HG02678 (cell line): ENCODE data around the gene DMWD.

Experiments
- ATAC-seq: cut with Tn5 transposase; IDR thresholded peaks from one replicate; pipeline ENCODE4 v1.9.1; 2021; ENCODE audit warnings: mild to moderate bottlenecking, moderate library complexity; ENCODE audit not compliant: unreplicated experiment

The DMWD gene

DNA sequence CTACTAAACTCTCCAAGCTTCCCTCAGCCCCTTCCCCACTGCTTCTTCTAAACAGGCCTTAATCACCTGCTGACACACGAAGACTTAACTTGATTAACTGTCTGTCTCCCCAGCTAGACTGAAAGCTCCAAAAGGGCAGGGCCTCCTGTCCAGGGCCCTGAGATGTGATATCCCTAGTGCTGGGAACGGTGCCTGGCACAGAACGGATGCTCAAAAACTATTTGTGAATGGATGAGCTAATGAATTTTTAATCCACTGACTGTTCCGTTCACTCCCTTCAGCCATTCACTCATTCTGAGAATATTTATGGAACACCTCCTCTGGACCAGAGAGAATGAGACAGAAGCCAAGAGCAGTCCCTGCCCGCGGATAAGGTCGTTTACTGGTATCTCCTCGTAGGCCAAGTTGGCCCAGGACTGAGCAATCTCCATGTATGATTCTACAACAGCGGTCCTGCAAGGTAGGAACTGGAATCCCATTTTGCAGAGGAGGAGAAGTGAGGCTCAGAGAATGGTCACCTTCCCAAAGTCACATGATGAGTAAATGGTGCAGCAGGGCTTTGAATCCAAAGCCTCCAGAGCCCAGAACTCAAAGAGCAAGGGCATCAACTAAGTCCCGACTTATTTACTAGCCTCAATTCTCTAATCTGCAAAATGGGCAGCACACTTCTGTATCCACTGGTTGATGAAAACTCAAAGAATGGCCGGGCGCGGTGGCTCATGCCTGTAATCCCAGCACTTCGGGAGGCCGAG is 3.4 kb downstream of the DMWD start:
- no peak for ATAC-seq

DNA sequence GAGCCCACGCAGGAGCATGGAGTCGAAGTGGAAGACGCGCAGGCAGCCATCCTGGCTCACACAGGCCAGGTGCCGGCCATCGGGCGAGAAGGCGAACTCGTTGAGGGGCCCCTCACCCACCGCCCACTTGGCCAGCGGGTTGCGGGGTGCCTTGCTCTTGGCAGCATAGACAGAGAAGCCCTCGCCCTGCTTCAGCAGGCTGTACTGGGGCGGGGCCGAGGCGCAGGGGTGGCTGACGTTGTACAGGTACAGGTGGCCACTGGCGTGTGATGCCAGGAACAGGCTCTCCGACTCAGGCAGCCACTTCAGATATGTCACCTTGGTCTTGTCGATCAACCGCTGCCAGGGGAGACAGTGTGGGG is 6.1 kb downstream of the DMWD start:
- no peak for ATAC-seq

DNA sequence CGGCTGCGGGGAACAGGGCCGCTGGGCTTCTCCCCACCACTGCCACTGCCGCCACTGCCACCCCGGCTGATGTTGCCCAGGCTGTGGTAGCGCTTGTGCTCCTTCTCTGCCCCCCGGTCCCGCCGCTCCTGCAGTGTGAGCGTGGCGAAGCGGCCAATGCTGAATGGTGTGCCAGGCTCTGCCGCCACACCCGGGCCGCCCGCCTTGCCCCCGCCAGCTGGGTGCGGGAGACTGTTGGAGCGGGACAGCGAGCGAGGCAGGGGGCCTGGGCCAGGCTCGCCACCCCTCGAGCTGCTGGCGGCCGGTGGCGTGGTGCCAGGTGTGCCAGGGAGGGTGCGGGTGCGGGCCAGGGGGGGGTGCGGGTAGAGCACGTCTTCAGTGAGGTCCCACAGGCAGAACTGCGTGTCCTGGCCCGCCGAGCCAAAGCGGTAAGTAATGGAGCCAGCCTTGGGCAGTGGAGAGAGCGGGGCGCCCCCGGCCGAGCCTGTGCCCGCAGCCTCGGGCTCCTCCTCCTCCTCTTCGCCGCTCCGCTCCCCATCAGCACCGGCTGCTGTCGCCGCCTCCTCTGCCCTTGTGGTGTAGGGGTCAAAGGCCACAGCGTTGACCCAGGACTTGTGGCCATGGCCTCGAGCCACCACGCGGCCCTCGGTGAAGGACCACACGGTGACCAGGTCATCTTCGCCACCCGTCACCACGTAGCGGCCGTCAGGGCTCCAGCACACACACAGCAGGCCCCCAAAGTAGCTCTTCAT is 6.7 kb downstream of the DMWD start:
- ATAC-seq = no peak

DNA sequence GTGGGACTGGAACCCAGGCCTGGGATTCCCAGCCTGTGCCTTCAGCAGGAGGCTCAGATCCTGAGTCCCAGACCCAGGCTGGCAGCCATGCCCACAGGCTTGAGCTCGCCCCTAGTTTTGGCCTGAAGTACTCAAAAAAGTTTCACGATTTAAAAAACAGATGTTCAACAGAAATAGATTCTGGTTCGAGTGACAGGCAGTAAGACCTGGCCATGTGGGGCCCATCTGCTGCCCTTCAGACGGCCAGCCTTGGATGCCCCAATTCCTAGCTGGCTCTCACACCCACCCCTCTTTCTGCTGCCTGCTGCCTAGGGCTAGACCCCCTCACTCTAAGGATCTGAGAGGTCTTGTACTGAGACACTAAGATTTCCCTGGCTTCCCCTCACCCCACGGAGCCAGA is 7.5 kb downstream of the DMWD start:
- ATAC-seq = no peak

DNA sequence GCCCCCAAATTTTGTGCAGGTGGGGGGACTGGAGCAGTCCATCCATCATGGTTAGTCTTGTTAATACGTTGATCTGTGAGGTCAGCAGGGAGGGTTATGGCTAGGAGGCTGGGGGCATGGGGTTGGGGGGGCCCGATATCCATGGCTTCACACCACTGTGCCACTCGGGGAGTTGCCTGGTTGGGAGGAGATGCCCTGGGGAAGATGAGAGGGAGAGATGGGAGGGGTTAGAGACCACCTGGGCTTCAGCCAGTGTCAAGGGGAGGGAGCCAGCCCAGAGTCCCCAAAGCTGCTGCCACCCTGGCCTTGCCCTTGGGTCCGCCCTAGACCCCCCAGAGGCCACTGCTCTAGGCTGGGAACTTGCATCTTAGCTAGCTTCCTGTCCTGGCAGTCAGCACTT is 8.5 kb downstream of the DMWD start:
- ATAC-seq = no peak

DNA sequence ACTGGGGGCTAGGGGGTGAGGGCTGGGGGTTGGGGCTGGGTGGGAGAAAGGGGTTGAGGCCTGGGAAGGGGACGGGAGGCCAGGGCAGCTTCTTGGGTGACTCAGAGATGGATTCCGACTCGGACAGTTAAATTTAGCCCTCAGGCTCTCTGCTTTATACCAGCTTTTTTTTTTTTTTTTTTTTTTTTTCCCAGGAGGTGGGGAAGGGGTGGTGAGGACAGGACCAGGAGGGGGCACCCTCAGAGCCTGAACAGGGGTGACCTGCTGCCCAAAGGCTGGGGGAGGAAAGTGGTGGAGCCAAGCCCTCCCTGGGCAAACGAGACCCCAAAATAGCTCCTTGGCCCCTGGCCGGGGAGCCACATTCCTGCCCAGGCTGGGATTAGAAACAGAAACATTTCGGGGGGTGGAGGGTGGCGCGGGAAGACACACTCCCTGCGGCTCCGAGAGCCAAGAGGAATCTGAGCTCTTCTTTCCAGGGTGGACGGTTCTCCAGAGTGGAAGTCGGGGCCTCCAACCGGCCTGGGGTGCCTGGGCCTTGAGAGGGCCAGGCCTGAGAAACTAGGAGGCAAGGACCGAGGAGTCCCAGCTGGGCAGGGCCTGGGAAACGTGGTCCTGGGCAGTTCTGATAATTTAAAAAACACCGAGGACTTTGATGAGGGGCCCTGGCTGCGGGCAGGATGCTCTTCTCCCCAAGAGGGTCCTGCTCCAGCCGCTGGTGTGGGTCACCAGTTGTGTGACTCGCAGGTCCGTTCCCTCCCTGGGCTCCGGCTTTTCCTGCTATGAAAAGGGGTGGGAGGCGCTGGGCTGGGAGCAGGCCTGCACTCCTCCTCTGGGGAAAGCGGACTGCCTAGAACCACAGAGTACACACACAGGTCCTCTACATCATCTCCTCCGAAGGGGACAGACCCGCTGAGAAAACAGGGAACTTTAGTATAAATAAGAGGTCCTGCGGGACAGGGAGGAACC is 9.5 kb downstream of the DMWD start:
- no peak for ATAC-seq

DNA sequence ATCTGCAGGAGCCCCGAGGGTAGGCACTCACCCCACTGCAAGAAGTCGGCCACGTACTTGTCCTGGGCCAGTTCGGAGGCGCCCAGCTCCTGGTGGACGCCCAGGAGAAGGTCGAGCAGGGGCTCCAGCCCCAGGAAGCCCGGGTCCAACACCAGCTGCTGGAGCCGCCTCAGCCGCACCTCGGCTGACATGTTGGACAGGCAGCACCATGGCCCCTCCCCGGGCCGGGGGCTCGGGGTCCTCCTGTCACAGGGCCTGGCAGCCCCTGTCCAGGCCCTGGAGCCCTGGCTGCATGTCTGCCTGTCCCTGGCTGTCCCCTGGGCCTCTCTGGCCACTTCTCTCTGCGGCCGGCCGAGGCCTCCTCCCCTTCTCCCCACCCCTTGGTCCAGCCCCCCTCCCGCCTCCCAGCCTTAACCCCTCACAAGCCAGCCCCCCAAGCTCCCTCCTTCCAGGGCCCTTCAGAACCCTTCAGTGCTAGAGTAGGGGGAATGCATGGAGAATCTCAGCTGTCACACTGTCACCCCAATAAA is 10.4 kb downstream of the DMWD start, which contains the start of gene DMPK:
Gene DMPK, minus strand, starts transcription at position 329 of the 530 bp plus-strand sequence. Its CDS starts 138 bp downstream, at position 191.
- ATAC-seq = no peak

DNA sequence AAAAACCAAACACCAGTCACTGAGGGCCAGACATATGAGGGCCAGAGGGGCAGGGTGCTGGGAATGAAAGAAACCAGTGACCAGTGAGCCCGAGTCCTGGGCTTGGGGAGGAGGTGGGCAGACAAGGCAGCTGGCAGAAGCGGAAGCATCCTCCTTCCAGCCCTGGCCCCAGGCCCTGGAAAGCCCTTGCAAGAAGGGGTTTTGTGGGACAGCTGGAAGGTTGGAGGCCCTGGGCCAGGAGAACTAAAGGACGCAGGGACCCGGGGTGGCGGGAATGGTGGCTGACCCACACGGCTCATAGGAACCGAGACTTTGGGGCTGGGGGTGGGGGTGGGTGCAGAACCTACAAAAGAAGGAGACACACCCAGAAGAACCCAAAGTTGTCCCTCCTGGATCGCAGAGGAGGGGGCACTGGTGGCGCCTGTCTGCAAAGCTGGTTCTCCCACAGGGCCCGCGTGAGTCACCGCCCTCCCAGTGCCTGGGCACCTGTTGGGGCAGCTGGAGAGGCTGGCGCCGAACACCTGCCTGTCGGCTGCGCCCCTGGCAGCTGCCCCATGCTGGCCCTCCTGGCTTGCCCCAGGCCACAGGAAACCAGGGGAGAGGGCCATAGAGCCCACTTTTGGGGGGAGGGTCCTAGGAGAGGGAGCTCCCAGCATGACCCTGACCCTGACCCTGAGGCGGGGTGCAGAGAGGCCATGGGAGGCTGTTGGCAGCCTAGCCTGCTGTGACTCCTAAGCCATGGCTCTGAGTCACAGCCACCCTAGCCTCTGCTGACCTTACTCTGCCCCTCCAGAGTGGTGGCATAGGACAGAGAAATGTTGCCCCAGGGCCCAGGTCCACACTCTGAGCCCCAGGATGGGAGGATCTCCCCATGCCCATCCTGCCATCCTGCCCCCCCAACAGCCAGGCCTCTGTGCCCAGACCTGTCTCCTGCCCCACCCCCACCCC is 11.2 kb downstream of the DMWD start:
- no peak for ATAC-seq

DNA sequence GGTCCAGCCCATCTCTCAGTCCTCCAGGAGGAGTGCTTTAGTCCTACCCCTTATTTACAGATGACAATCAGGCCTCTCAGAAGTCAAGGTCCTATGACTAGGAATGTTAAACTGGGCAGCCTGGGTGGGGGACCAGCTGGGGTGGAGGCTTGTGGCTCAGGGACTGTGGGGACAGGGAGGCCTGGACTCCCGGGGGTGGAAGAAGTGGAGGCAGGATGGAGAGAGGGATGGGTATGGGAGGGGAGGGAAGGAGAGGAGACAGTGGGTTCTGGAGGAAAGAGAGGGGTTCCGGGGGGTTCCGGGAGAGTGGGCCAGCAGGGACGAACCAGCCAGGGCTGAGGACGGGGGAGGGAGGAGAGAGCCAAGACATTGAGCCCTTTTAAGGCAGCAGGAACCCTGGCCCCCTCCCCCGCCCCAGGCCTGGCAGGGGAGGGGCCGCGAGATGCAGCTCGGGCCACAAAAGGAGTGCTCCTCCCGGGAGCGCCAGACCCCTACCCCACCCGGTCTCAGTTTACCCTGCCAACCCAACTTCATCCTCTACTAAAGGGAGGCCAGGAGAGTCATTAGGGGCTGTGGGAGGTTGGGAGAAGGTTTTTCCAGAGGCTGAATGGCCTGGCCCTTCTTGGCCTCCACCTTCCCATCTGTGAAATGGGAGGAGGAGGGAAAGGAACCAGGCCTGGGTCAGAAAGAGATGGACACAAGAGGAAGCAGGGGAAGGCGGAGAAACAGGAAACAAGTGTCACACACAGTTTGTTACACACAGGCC is 12.0 kb downstream of the DMWD start:
- no peak for ATAC-seq

DNA sequence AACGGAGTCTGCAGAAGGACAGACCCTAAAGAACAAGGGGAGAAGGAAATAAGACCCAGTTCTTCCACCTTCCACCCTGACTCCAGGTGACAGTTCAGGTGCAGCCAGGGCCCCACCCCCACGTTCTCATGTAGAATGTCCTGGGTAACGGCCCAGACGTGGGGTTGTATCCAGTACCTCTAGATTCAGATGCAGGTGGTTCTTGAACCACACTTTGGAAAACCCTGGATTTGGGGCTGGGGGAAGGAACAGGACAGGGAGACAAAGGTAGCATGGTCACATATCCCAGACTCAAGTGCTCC is 12.5 kb downstream of the DMWD start:
- no peak for ATAC-seq

DNA sequence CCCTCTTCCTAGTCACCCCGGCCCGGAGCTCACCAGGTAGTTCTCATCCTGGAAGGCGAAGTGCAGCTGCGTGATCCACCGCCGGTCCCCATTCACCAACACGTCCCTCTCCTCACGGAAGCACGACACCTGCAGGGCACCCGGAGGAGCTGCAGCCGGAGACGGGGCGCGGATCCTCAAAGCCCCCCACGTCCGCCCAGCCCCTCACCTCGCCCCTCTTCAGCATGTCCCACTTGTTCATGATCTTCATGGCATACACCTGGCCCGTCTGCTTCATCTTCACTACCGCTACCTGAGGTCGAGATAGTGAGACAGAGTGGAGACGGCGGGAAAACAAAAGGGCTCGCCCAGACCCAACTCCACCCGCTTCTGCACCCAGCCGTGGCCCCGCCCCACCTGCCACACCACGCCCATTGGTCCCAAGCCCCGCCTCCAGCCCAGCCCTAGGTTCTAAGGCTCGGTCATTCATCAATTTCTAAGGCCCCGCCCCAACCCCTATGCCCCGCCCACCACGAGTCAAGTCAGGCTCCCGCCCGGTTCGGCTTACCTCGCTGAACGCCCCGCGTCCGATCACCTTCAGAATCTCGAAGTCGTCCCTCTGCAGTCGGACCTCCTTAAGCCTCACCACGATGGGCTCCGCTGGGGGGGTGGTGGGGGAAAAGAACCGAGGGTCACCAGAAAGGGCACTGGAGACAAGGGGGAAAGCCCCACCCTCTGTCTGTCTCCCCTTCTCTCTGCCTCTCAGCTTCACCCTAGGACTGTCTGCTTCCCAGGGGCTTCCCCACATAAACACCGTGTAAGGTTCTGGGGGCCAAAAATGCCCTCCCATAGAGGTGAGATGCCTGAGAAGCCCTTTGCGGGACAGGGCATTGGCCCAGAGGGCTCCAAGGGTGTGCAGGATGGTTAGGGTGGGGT is 13.2 kb downstream of the DMWD start:
- peak; percentile 83 for ATAC-seq

DNA sequence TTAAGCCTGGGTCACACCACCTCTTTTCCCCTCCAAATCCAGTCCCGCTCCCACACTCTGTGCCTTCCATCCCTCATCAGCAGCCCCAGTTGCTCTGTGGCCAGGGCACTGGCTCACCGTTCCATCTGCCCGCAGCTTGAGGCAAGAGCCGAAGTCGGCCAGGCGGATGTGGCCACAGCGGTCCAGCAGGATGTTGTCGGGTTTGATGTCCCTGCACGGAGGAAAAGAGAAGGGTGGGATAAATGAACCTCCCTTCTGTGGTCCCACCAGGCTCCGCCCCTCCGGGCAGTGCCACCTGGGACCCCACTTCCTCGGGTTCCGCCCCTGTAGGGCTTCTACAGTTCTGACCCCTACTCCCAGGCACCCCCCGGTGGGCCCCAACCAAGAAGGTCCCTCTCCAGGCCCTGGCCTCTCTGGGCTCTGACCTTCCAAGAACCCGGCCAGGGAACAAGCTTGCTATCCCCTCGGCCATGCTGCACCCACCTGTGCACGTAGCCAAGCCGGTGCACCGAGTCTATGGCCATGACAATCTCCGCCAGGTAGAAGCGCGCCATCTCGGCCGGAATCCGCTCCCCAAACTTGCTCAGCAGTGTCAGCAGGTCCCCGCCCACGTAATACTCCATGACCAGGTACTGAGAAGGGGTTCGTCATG is 14.5 kb downstream of the DMWD start:
- ATAC-seq = no peak

DNA sequence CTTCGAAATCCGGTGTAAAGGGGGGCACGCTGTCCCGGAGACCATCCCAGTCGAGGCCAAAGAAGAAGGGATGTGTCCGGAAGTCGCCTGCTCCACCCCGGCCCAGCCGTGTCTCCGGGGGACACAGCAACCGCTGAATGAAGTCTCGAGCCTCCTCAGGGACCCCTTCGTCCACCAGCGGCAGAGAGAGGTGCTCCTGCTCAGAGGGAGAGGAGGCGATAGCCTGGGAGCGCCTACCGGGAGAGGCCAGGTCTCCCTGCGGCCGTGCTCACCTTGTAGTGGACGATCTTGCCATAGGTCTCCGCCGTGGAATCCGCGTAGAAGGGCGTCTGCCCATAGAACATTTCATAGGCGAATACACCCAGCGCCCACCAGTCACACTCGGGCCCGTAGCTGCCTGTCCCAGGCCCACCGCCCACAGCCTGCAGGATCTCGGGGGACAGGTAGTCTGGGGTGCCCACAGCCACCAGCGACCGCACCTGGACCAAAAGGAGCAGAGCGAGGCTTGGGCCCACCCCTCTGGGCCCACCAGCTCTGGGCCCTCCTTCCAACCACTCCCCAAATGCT is 15.2 kb downstream of the DMWD start:
- no peak for ATAC-seq

DNA sequence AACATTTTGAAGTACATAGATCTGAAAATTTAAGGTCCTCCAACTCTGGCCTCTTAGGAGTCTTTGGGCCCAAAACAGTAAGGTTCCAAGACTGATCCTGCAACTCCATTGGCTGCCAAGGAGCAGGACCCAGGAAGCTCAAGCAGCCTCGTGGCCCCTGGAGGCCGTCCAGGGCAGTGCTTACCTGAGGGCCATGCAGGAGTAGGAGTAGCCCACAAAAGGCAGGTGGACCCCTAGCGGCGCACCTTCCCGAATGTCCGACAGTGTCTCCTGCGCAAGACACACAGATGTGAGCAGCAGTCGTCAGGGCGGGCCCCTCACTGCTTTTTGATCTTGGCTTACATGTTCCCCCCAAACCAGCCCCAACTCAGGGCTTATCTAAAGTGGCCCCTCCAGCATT is 17.9 kb downstream of the DMWD start:
- ATAC-seq = no peak

DNA sequence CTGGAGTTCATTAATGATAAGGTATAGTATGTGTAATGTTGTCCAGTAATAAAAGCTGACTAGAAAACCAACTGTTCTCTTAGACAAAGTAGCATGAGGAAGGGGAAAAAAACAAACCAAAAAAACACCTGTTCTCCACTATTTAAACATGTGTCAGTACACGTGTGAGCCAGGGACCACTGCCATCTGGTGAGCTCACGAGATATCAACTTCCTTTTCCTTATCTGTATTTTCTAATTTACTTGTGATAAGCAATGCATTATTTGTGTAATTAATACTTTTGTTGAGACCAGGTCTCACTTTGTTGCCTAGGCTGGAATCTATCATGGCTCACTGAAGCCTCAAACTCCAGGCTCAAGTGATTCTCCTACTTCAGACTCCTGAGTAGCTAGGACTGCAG is 19.3 kb downstream of the DMWD start:
- ATAC-seq = no peak

DNA sequence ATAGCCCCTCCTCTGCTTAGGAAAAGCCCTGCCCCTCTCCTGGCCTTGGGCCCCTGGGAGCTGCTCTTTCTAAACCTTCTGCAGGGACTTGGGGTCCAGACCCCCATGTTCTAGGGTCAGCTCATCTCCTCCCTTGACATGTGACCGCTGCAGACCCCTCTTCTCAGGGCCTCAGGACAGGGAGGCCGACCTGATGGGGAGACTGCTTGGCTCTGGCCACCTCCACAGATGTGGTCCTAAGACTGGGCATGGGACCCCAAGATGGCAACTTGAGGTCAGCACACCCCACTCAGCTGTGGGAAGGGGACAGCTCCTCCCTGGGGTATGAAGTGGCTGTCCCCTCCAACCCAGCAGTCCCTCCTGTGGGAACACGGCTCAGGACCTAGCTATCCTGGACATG is 19.7 kb downstream of the DMWD start:
- no peak for ATAC-seq

DNA sequence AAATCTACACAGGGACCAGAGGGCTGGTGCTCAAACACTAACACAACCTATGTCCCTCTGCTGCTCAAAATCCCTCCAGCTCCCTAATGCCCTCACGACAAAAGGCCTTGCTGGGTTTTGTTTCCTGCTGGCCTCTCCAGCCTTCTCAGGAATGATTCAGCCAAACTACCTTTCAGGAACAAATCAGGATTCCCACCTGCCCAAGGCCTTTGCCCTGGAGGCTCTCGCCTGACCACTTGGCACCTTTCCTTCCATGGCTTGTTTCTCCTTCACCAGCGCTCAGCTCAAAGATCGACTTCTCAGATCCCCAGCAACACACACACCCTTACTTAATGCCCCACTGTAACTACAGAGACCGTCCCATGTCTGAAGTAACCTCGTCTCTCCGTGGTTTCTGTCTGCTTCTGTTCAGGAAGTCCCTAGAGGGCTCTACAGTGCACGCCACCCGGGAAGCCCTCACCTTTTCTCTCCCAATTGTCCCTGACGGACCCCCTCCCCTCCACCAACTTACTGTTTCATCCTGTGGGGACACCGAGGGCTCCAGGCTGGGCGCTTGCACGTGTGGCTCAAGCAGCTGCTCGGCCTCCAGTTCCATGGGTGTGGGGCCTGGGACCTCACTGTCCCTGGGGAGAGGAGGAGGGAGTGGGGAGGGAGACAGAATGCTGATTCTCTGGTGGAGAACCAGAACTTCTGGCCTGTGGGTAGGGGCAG is 20.4 kb downstream of the DMWD start:
- no peak for ATAC-seq
